Stimulated activated CD8-positive, alpha-beta memory T cell treated with anti-CD3 and anti-CD28 coated beads, Interleukin-12 subunit alpha, Interleukin-12 subunit beta, amount 100 ng/mL, for 24 hours (primary cell): ENCODE data around the gene GABBR2.
"Not testable (repeated sequence)": the region's sequence is repeated elsewhere in the genome, so short reads cannot be mapped to it uniquely, and the experiment has no call there.

Source experiments
- DNase-seq: peaks from one replicate; pipeline ENCODE4 v3.0.0-alpha.2; 2020; ENCODE audit errors: extremely low read depth

GABBR2 gene

DNA sequence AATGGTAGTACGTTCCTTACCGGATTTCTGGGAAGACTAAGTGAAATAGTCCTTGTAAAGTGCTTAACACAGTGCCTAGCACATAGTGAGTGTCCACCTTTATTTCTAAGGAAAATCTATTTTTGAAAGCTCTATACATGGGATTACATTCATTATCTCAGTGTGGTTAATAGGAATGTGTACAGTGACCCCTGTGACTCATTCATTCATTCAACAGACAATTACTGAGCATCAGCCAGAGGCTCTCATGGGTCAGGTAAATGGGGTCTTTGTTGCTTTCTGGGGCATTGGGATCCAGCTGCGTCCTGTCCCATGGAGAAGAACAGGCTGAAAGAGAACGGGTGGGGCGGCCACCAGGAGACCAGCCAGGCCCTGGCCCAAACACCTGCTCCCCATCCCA, 227.1 kb downstream of the GABBR2 start:
- no peak for DNase-seq

DNA sequence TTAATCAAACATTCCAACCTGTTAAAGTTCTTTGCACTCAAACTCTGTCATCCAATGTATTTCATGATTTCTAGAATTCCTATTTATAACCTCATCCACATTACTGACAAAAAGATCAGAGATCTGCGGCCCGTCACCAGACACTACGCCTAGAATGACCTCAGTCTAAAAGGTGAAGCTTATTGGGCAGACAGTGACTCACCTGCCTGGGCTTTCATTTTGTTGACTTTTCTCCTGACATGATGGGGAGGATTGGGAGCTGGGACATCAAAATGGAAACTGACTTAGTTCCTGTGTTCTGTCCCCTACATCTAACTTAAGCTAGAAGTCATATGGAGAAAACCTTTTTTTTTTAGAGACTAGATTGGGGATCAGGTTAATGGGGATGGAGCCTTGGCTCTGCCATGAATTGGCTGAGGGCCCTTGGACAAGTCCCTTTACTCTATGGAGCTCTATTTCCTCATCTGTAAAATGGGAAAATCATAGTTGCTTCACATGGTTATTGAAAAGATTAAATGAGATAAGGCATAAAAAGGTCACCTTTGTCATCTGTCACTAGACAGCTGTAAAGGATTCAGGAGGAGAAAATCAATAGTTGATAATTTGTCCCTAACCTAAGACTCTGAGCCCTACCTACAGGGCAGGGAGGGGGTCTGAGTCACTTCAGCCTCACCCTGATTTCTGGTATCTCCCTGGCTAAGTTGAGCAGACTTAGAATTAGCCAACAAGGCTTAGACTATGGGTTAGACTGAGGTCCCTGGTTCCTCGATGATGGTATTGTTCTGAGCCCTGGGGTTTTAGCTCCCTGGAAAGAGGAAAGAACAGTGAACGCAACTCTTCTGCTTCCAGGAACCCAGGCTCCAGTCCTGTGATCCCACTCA, 228.5 kb downstream of the GABBR2 start:
- no peak for DNase-seq

GRCh38 chr9:98479449-98479848, 229.3 kb downstream of the GABBR2 start:
- DNase-seq = no peak

DNA sequence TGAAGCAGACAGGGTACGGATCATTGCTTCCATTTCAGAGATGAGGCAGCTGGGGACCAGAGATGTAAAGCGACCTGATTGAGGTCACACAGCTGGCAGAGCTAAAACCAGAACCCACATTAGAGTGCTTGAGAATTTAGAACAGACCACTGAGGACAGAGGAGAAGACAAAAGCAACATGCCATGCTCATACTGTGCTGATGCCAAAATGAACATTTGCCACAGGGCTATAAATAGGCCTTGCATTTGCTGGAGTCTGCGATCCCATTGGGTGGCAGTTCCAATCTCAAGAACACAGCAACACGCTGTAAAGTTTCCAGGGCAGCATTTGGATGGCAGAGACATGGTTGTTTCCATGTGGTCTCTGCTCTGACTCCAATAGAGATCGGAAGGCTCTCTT, 230.9 kb downstream of the GABBR2 start:
- no peak for DNase-seq

GRCh38 chr9:98472216-98472615, 236.5 kb downstream of the GABBR2 start:
- no peak for DNase-seq

GRCh38 chr9:98471185-98471584, 237.6 kb downstream of the GABBR2 start:
- no peak for DNase-seq

DNA sequence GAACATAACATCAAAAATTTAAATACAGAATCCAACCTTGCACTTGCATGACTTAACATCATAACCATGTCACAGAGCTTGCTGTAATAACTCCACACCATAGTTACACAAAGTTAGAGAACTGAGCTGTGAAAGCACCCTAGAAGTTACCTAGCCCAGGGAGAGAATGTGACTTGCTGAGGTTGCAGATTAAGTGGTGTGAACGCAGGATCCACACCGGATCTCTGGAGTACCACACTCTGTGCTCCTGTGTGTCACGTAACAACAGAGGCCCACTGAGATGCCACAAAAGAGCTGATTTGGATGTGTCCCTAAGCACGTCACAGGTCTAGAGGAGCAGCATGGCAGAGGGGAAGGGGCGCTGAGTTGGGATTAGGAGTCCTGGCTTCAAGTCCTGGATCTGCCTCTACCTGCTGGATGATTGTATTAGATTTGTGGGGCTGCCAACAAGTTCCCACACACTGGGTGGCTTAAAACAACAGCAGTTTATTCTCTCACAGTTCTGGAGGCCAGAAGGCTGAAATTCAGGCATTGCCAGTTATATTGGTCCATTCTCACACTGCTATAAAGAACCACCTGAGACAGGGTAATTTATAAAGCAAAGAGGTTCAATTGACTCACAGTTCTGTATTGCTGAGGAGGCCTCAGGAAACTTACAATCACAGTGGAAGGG, 240.0 kb downstream of the GABBR2 start:
- DNase-seq = no peak

GRCh38 chr9:98465799-98466198, 242.9 kb downstream of the GABBR2 start:
- DNase-seq = no peak

- DNase-seq = not testable (repeated sequence)
Observed at GRCh38 chr9:98464156-98464690, 244.5 kb downstream of the GABBR2 start.

- DNase-seq = no peak
Observed at GRCh38 chr9:98462310-98462709, 246.4 kb downstream of the GABBR2 start.

GRCh38 chr9:98460704-98461103, 248.0 kb downstream of the GABBR2 start:
- DNase-seq = no peak

GRCh38 chr9:98457726-98458370, 250.9 kb downstream of the GABBR2 start:
- no peak for DNase-seq

DNA sequence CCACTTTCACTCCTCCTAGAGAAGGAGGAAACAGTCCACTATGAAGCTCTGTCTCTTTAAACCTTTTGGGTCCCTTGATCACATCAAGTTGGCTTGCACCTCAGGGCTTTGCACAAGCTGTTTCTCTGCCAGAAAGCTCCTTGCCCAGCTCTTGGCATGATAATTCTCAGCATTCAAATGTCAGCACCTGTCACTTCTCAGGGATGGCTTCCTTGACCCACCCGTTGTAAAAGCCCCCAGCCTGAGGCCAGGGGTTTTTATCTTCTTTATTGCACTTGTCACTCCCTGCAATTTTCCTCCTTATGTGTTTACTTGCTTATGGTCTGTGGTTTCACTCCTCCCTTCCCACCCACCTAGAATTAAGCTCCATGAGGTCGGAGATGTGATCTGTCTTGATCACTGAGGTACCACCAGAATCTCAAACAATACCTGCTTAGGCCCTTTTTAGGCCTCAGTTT, 252.6 kb downstream of the GABBR2 start:
- DNase-seq = no peak

DNA sequence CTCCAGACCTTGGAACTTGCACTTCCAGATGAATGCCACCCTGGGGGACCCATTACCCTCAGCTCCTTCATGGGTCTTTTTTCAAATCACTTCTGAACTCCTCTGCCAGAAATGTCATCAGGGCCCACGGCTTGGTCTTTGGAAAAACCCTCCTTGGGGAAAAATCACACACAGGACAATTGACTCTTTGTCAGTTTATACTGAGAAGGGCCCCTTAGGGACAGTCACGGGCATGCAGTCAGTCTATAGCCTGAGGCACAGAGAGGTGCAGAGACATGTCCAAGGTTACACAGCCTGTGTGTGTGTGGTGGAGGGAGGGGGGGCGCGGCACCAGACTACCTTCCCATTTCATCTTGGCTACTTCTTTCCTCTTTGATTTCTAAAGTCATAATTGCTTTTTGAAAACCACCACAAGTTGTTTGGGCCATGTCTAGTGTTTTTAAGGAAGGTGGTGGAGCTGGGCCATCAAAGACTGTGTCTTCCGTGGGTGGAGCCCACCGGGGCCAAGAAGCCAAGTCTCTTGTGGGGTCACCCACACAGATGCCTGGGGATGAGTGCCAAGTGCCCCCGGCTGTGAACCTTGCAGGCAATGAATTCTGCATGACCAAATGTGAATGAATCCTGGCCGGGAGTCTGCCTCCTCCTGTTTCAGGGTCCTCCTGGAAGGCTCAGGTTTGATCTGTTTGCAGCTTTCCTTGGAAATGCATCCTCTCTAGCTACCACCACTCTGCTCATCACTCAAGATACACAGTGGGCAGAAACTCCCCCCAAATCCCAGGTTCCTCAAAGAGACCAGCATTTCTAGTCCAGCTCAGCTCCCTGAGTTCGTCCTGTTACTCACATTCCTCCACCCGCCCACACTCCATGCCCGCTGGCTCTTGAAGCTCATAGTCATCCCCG, 253.2 kb downstream of the GABBR2 start:
- no peak for DNase-seq

DNA sequence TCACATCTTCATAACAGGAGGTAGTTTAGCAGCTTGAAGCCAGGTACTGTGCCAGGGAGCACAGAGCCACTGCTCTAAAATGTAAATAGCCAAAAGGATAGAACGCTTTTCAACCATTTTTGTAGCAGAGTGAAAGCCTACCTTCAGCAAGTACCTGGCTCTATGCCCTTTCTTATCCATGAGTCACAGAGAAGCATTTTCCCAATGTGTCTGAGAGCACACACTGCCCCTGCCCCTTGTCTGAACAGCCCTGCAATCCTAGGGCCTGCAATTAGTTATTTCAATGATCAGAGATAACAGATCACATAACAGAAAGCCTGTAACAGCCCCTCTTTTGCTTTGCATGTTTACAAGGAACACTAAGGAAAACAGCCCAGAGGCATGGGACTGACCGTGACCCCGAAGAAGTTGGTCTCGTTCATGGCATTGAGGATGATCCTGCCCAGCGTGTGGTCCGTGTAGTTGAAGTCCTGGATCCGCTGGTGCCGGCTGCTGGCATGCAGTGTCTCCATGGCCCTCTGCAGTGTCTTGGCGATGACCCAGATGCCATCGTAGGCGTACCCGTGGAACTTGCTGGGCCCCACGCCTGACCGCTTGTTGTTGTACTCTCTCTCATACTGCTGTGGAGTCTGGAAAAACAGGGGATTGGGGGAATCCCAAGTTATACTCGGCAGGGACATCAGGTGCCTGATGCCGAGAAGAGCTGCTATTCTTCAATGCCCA, 255.0 kb downstream of the GABBR2 start:
- DNase-seq = no peak

- no peak for DNase-seq
Observed at GRCh38 chr9:98451576-98451975, 257.2 kb downstream of the GABBR2 start.

DNA sequence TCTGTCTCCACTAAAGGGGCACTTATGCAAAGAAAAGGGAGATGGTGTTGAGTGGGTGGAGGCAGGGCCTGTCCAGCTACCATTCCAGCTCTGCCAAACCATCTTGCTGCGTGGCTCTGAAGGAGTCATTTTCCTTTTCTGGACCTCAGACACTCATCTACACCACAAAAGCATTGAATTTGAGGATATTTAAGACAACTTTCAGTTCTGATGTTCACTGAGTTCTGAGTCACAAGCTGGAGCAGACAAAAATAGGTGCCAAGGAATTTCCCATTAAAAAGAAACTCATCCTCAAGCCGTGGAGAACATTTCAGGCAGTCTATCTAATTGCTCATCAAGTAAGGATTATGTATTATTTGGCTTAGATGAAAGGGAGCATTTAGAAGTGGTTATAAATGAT, 258.2 kb downstream of the GABBR2 start:
- DNase-seq = no peak

- DNase-seq = no peak
Observed at GRCh38 chr9:98449871-98450270, 258.9 kb downstream of the GABBR2 start.

DNA sequence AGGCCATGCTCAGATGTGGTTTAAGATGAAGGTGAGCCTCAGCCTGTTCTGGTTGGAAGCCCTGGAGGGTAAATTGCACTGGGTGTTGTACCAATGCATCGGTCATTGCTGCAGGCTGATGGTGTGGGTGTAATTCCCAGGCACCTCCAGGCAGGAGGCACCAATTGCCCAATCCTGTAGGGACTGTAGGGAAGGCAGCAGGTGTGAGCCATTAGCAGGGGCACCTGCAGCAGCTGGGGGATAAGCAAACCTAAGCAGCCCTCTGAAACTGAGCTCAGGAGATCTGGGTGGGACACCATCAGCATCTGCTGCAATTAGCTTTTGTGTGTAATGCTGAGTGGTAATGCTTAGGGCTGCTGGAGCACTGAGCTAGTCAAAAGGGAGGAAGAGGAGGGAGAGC, 263.2 kb downstream of the GABBR2 start:
- no peak for DNase-seq

DNA sequence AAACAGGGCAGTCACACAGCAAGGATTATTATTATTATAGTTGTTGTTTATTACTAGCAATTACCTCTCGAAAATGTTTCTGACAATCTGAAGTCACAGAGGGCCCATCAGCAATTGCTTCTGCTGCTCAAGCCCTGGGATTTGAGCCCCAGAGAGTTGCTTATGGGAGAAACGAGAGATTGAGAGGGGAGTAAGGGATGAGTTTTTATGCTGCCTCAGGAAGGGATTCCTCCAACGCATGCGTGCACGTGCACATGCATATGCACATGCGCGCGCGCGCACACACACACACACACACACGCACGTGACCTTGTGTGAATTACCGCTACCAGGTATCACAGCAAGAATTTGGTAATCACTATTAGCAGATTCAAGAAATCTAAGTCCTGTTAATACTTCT, 264.1 kb downstream of the GABBR2 start:
- DNase-seq = no peak

DNA sequence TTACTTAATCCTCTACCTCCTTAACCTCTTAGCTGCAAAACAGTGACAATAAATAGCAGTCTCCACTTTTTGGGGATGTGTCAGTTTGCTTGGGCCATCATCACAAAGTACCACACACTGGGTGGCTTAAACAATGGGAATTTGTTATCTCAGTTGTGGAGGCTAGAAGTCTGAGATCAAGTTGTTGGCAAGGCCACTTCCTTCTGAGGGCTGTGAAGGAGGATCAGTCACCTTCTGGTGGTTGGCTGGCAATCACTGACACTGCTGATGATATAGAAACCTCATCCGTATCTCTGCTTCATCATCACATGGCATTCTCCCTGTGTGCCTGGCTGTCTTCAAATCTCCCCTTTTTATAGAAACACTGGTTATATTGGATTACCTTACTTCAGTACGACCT, 266.2 kb downstream of the GABBR2 start:
- no peak for DNase-seq
